SU-DHL-6 (cell line): Measurements from ENCODE around the gene ERF.

Experiments used
- H2AFZ ChIP-seq: fragments of 200-600 bp; sonication (generic); 2 replicates; pipeline ENCODE4 v1.6.1; 2014; ENCODE audit warnings: low read depth, mild to moderate bottlenecking, moderate library complexity, mixed read lengths, antibody characterized with exemption, low read length; ENCODE audit not compliant: severe bottlenecking
- H3F3A ChIP-seq: fragments of 200-600 bp; shearing (Covaris generic); 2 replicates; pipeline ENCODE4 v1.6.0; 2016; ENCODE audit warnings: antibody characterized with exemption, mild to moderate bottlenecking; ENCODE audit not compliant: insufficient read depth
- H3K27ac ChIP-seq: fragments of 200-600 bp; sonication (generic); 2 replicates; pipeline ENCODE4 v1.5.1; 2016; ENCODE audit warnings: low read depth, mild to moderate bottlenecking, low read length, moderate library complexity, mixed read lengths
- H3K27me3 ChIP-seq: fragments of 200-600 bp; sonication (generic), shearing (Covaris generic); 2 replicates; pipeline ENCODE4 v1.6.0; 2014; ENCODE audit warnings: mild to moderate bottlenecking, low read length
- H3K36me3 ChIP-seq: fragments of 200-600 bp; sonication (generic); 2 replicates; pipeline ENCODE4 v1.6.1; 2014; ENCODE audit warnings: mild to moderate bottlenecking, low read length, mixed read lengths
- H3K4me2 ChIP-seq: fragments of 300-600, 200-600 bp; shearing (Covaris generic), sonication (generic); 2 replicates; pipeline ENCODE4 v1.6.0; 2014; ENCODE audit warnings: low read length, low read depth, mild to moderate bottlenecking; ENCODE audit not compliant: poor library complexity, severe bottlenecking
- H3K4me3 ChIP-seq: fragments of 200-600 bp; sonication (generic); 2 replicates; pipeline ENCODE4 v1.5.1; 2014; ENCODE audit warnings: antibody characterized with exemption, low read length, mild to moderate bottlenecking, mixed read lengths; ENCODE audit not compliant: insufficient read depth, poor library complexity, severe bottlenecking
- H3K79me2 ChIP-seq: fragments of 200-600 bp; sonication (generic); 2 replicates; pipeline ENCODE4 v1.6.1; 2014; ENCODE audit warnings: mild to moderate bottlenecking, low read length, moderate library complexity; ENCODE audit not compliant: insufficient read depth
- H3K9ac ChIP-seq: fragments of 200-600 bp; sonication (generic); 2 replicates; pipeline ENCODE4 v1.7.0; 2014; ENCODE audit warnings: mild to moderate bottlenecking, low read length
- H3K9me2 ChIP-seq: fragments of 200-600 bp; sonication (generic); replicated peaks from 2 replicates; pipeline ENCODE4 v1.6.1; 2014; ENCODE audit warnings: low read length; ENCODE audit not compliant: insufficient read depth
- H3K9me3 ChIP-seq: fragments of 200-600 bp; sonication (generic); 2 replicates; pipeline ENCODE4 v1.6.1; 2014; ENCODE audit warnings: low read length, mixed read lengths; ENCODE audit not compliant: insufficient read depth
- H4K20me1 ChIP-seq: fragments of 200-600 bp; sonication (generic); 2 replicates; pipeline ENCODE4 v1.6.1; 2014; ENCODE audit warnings: low read depth, mild to moderate bottlenecking, antibody characterized with exemption, low read length, moderate library complexity, mixed read lengths
- CTCF ChIP-seq: fragments of 200-600 bp; sonication (generic); IDR thresholded peaks from one replicate; pipeline ENCODE4 v1.5.1; 2017; ENCODE audit warnings: antibody characterized with exemption, mild to moderate bottlenecking, low read length, moderate library complexity; ENCODE audit not compliant: insufficient read depth, poor library complexity, severe bottlenecking
- EZH2phosphoT487 ChIP-seq: fragments of 200-600 bp; sonication (generic), shearing (Covaris generic); conservative IDR thresholded peaks from 2 replicates; pipeline ENCODE4 v1.6.1; 2018; ENCODE audit warnings: mild to moderate bottlenecking, antibody characterized with exemption, low read length, moderate library complexity, mixed read lengths

The ERF gene

GRCh38 chr19:42285541-42285941 lies 30.6 kb upstream of the ERF start:
- Histone ChIP-seq H2AFZ (no peak overlapping the region), H3K79me2 (peaks cover 15% of the 10 kb centered on the region; the same call in 1 of the 2 replicates), H3K27ac (peak overlapping the region; percentile 72), H3K9ac (peak overlapping the region; percentile 76), H3K9me3 (no peaks in the 10 kb centered on the region), H3K36me3 (no peaks in the 10 kb centered on the region), H4K20me1 (no peaks in the 10 kb centered on the region), H3K9me2 (no peaks in the 10 kb centered on the region), H3K4me2 (peak overlapping the region; percentile 69), H3F3A (peaks cover 20% of the 10 kb centered on the region), H3K4me3 (peak overlapping the region; percentile 63), H3K27me3 (no peaks in the 10 kb centered on the region)
- no peak for TF ChIP-seq EZH2phosphoT487
- TF ChIP-seq CTCF = no peak

GRCh38 chr19:42284591-42285341 lies 29.8 kb upstream of the ERF start:
- peak overlapping the region; percentile 76 for H3K9ac ChIP-seq

DNA sequence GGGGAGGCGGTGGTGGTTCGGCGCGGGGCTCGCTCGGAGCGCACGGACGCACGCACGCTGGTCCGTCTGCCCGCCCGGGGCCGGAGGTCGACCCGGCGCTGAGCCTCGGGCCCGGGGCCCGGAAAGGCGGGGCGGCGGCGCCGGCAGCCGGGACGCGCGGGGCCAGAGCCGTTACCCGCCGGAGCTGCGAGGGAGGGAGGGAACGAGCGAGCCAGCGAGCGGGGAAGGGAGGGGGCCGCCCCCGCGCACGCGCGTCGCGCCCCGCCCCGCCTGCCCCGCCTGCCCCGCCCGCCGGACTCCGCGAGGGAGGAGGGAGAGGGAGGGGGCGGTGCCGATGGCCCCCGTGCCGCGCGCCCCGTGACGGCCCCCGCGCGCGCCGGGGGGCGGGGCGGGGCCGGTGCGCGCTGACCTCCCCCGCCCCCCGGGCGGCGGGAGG lies 29.2 kb upstream of the ERF start:
- H3K27me3 ChIP-seq = no peaks in the 10 kb centered on the region
- H4K20me1 ChIP-seq = no peaks in the 10 kb centered on the region
- H3F3A ChIP-seq = peaks cover 24% of the 10 kb centered on the region
- H3K9ac ChIP-seq = peak overlapping the region; percentile 48; the same call in 1 of the 2 replicates
- peak overlapping the region; percentile 49 for H3K4me3 ChIP-seq
- no peak overlapping the region for H2AFZ ChIP-seq
- H3K9me3 ChIP-seq = no peaks in the 10 kb centered on the region
- no peaks in the 10 kb centered on the region for H3K36me3 ChIP-seq
- peaks cover 15% of the 10 kb centered on the region; the same call in 1 of the 2 replicates for H3K79me2 ChIP-seq
- H3K27ac ChIP-seq = peak overlapping the region; percentile 67
- TF ChIP-seq CTCF (no peak), EZH2phosphoT487 (no peak)
- no peaks in the 10 kb centered on the region for H3K9me2 ChIP-seq
- no peak overlapping the region for H3K4me2 ChIP-seq

More at GRCh38 chr19:42284591-42285341, 29.8 kb upstream of the ERF start:
- peaks cover 20% of the 10 kb centered on the region for H3F3A ChIP-seq
- no peaks in the 10 kb centered on the region for H3K9me2 ChIP-seq
- H3K79me2 ChIP-seq = peaks cover 15% of the 10 kb centered on the region; the same call in 1 of the 2 replicates
- peak overlapping the region; percentile 69 for H3K4me2 ChIP-seq
- H3K4me3 ChIP-seq = peak overlapping the region; percentile 63
- H2AFZ ChIP-seq = no peak overlapping the region
- no peaks in the 10 kb centered on the region for H3K9me3 ChIP-seq
- TF ChIP-seq CTCF = no peak
- TF ChIP-seq EZH2phosphoT487 = no peak
- H3K36me3 ChIP-seq = no peaks in the 10 kb centered on the region
- H3K27me3 ChIP-seq = no peaks in the 10 kb centered on the region
- H3K27ac ChIP-seq = peak overlapping the region; percentile 72
- no peaks in the 10 kb centered on the region for H4K20me1 ChIP-seq
